B cell (primary cell): ENCODE measurements around the gene LMTK3. TPM values are rescaled to one million over a fixed set of nuclear protein-coding genes. Genes with fewer than 3 reads are reported as not detected.
A peak's percentile ranks its signal among the peaks of the same experiment; 100 is the strongest.

Source experiments
- ATAC-seq: fragments of 200-7000 bp; cut with Tn5 transposase; one replicate; pipeline ENCODE4 v1.10.0; 2021; ENCODE audit warnings: low read depth, mild to moderate bottlenecking, moderate number of reproducible peaks, moderate library complexity
- CTCF ChIA-PET: fragments of 350-600 bp; sonication (Branson Sonifier 250); formaldehyde crosslinking; loops from one replicate; lab custom pipeline; 2021; ENCODE audit warnings: antibody characterized with exemption, inconsistent platforms; lab: Charles Lee
- POLR2A ChIA-PET: fragments of 350-600 bp; sonication (Branson Sonifier 250); formaldehyde crosslinking; loops from one replicate; lab custom pipeline; 2021; ENCODE audit warnings: antibody characterized with exemption; lab: Charles Lee
- DNase-seq: peaks from one replicate; pipeline ENCODE4 v3.0.0; 2013
- H2AFZ ChIP-seq: 2 replicates; pipeline ENCODE4 v1.6.1; 2012; ENCODE audit warnings: mild to moderate bottlenecking, low read depth, low read length; ENCODE audit not compliant: insufficient read depth, poor library complexity, severe bottlenecking
- H3K27ac ChIP-seq, 2 donors: 1 replicate in 1 of 2; 2 replicates in 1 of 2; pipeline ENCODE4 v1.5.1; 2012 to 2013; ENCODE audit warnings: low read length in 2 of 2, mild to moderate bottlenecking in 2 of 2, moderate library complexity in 1 of 2
- H3K27me3 ChIP-seq, 4 experiments: fragments of 200-600 bp in 1 of 4; sonication (generic) in 1 of 4; replicated peaks in 1 of 4; 1 replicate in 2 of 4; 2 replicates in 2 of 4; pipeline versions ENCODE4 v1.6.1 to v1.7.0; 2013 to 2016; ENCODE audit warnings: low read length in 3 of 4, mild to moderate bottlenecking in 2 of 4, mixed read lengths in 1 of 4, moderate library complexity in 1 of 4; ENCODE audit not compliant: insufficient read depth in 4 of 4, control insufficient read depth in 3 of 4; ENCODE audit errors: control extremely low read depth in 1 of 4
- H3K36me3 ChIP-seq, 2 experiments: replicated peaks in 1 of 2; 1 replicate in 1 of 2; 2 replicates in 1 of 2; pipeline versions ENCODE4 v1.6.1 to v1.7.1; 2013; ENCODE audit warnings: low read length in 1 of 2; ENCODE audit not compliant: insufficient read depth in 2 of 2, control insufficient read depth in 1 of 2; ENCODE audit errors: control extremely low read depth in 1 of 2, extremely low read depth in 1 of 2
- H3K4me1 ChIP-seq, 2 donors: fragments of 200-600 bp in 1 of 2; sonication (generic) in 1 of 2; 1 replicate in 1 of 2; 2 replicates in 1 of 2; pipeline versions ENCODE4 v1.5.1 to v1.6.1; 2013 to 2017; ENCODE audit warnings: low read length in 2 of 2; ENCODE audit not compliant: control insufficient read depth in 2 of 2, insufficient read depth in 2 of 2
- H3K4me2 ChIP-seq: replicated peaks from 2 replicates; pipeline ENCODE3; 2012; ENCODE audit warnings: mild to moderate bottlenecking, low read depth, low read length; ENCODE audit not compliant: poor library complexity, severe bottlenecking
- H3K4me3 ChIP-seq, 5 experiments: fragments of 200-600 bp in 1 of 5; sonication (generic) in 1 of 5; 1 replicate in 3 of 5; 2 replicates in 2 of 5; pipeline versions ENCODE4 v1.5.1 to v1.7.0; 2011 to 2016; ENCODE audit warnings: low read length in 4 of 5, mild to moderate bottlenecking in 4 of 5, low read depth in 2 of 5, control low read depth in 1 of 5, moderate library complexity in 1 of 5; ENCODE audit not compliant: insufficient read depth in 1 of 5; ENCODE audit errors: control extremely low read depth in 1 of 5, extremely low read depth in 1 of 5
- H3K79me2 ChIP-seq: fragments of 200-600 bp; sonication (generic); one replicate; pipeline ENCODE4 v1.6.0; 2016; ENCODE audit warnings: low read length; ENCODE audit not compliant: control insufficient read depth, insufficient read depth
- H3K9ac ChIP-seq: fragments of 200-600 bp; sonication (generic); 2 replicates; pipeline ENCODE4 v1.6.1; 2017; ENCODE audit warnings: mild to moderate bottlenecking, low read length, moderate library complexity
- H3K9me3 ChIP-seq, 3 donors: one replicate each; pipeline versions ENCODE4 v1.6.1 to v1.7.1; 2013; ENCODE audit warnings: low read length in 2 of 3; ENCODE audit not compliant: control insufficient read depth in 2 of 3, insufficient read depth in 1 of 3; ENCODE audit errors: control extremely low read depth in 1 of 3
- H4K20me1 ChIP-seq: 2 replicates; pipeline ENCODE4 v1.6.0; 2012; ENCODE audit warnings: mild to moderate bottlenecking, low read length; ENCODE audit not compliant: insufficient read depth, control insufficient read depth, poor library complexity, severe bottlenecking
- H3K27ac Mint-ChIP-seq: one replicate; pipeline ENCODE4 v1.8.0; 2021; ENCODE audit warnings: mixed read lengths
- H3K27me3 Mint-ChIP-seq: one replicate; pipeline ENCODE4 v1.8.0; 2021; ENCODE audit warnings: mixed read lengths
- H3K4me1 Mint-ChIP-seq: one replicate; pipeline ENCODE4 v1.8.0; 2021; ENCODE audit warnings: mixed read lengths
- H3K4me3 Mint-ChIP-seq: one replicate; pipeline ENCODE4 v1.8.0; 2021; ENCODE audit warnings: mixed read lengths
- H3K9me3 Mint-ChIP-seq: one replicate; pipeline ENCODE4 v1.8.0; 2022; ENCODE audit warnings: mixed read lengths; ENCODE audit not compliant: insufficient read depth
- EZH2 ChIP-seq: IDR thresholded peaks from 2 replicates; pipeline ENCODE4 v1.6.1; 2012; ENCODE audit warnings: borderline replicate concordance, low read depth, mild to moderate bottlenecking, moderate library complexity, low read length; ENCODE audit not compliant: insufficient read depth, poor library complexity, severe bottlenecking
- WGBS: methylation state at CpG from one replicate; pipeline ENCODE4 v1.1.5; 2013; ENCODE audit warnings: missing lambda C conversion rate; ENCODE audit not compliant: insufficient coverage; 5-methylcytosine and 5-hydroxymethylcytosine counted together
- intact Hi-C: fragments of 100-400 bp; cut with micrococcal nuclease; formaldehyde crosslinking; loops from one replicate; pipeline ENCODE4 v1.10.0; 2022
- polyA plus RNA-seq: library from polyadenylated mRNA; depleted of rRNA; stranded (reverse); fragments of >200 nt; gene quantifications from 2 replicates; pipeline ENCODE4 v1.2.3, GENCODE V29; 2012
- total RNA-seq, 2 donors: library from RNA; stranded (reverse); fragments of 120-200 nt in 1 of 2; gene quantifications; 1 replicate in 1 of 2; 2 replicates in 1 of 2; pipeline versions ENCODE4 v1.2.3 to v1.2.4, GENCODE V29; 2013 to 2022
- TF ChIP-seq, protein P1 (sequence below): fragments of 200-600 bp; IDR thresholded peaks from one replicate; pipeline ENCODE4 v1.8.0; 2022; ENCODE audit warnings: antibody characterized with exemption, mild to moderate bottlenecking

Gene LMTK3
- total and polyA plus RNA-seq, 2 donors (not counting 1 experiment from before 2014, with no cell fraction given), result 0.19 to 1.6 TPM

GRCh38 chr19:48480558-48481500 lies 30.8 kb downstream of the LMTK3 start:
- DNase-seq (peak; percentile 64), ATAC-seq (peak; percentile 68)
- H3K27ac Mint-ChIP-seq, result peak overlapping the region; percentile 76
- H3K27ac ChIP-seq, result peak overlapping the region in 1 of 2 donors; percentile 56
- intact Hi-C loops, result no loop called here
- H3K9me3 ChIP-seq, result peaks cover 0 to 4% (median 0%) of the 10 kb centered on the region in 3 donors
- peaks cover 16% of the 10 kb centered on the region for H3K4me1 Mint-ChIP-seq
- no peaks in the 10 kb centered on the region for H3K9me3 Mint-ChIP-seq
- TF ChIP-seq, protein P1, sequence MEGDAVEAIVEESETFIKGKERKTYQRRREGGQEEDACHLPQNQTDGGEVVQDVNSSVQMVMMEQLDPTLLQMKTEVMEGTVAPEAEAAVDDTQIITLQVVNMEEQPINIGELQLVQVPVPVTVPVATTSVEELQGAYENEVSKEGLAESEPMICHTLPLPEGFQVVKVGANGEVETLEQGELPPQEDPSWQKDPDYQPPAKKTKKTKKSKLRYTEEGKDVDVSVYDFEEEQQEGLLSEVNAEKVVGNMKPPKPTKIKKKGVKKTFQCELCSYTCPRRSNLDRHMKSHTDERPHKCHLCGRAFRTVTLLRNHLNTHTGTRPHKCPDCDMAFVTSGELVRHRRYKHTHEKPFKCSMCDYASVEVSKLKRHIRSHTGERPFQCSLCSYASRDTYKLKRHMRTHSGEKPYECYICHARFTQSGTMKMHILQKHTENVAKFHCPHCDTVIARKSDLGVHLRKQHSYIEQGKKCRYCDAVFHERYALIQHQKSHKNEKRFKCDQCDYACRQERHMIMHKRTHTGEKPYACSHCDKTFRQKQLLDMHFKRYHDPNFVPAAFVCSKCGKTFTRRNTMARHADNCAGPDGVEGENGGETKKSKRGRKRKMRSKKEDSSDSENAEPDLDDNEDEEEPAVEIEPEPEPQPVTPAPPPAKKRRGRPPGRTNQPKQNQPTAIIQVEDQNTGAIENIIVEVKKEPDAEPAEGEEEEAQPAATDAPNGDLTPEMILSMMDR, result no peak
- no peak for TF ChIP-seq EZH2
- 5% methylated on average over 40 of the region's 52 CpGs for WGBS
- peaks cover 0 to 3% of the 10 kb centered on the region in 2 experiments for H3K36me3 ChIP-seq
- peak overlapping the region; percentile 71 for H3K9ac ChIP-seq
- H3K27me3 ChIP-seq, result no peaks in the 10 kb centered on the region
- peaks cover 4 to 13% of the 10 kb centered on the region in 2 donors for H3K4me1 ChIP-seq
- CTCF ChIA-PET, result interaction anchor here (0.7 to 3.3 kb wide), 6 partner anchors 9 to 221 kb away, joined by 3 to 23 read pairs (median 4); no protein-coding TSS in a partner anchor
- H3K79me2 ChIP-seq, result no peaks in the 10 kb centered on the region
- peak overlapping the region; percentile 89 for H2AFZ ChIP-seq
- H4K20me1 ChIP-seq, result no peaks in the 10 kb centered on the region
- H3K27me3 Mint-ChIP-seq, result no peaks in the 10 kb centered on the region
- peak overlapping the region; percentile 43 to 74 (median 60) for H3K4me3 ChIP-seq
- peak overlapping the region; percentile 84 for H3K4me3 Mint-ChIP-seq
- POLR2A ChIA-PET, result interaction anchor here (1.1 kb wide), 1 partner anchor 11 kb away, joined by 3 read pairs; no protein-coding TSS in a partner anchor
- peak overlapping the region; percentile 96 for H3K4me2 ChIP-seq
